Measurements from ENCODE around the gene ZFP3. TPM values are rescaled to one million over a fixed set of nuclear protein-coding genes. Genes with fewer than 3 reads are reported as not detected.

Gene ZFP3
- 1.2 TPM in 2 replicates for total RNA-seq

GRCh38 chr17:5078106-5079028, at the start of gene ZFP3:
TSS of gene ZFP3 (plus strand) at chr17:5078467. CDS start at chr17:5091505, 13,038 bp downstream.

GRCh38 chr17:5035315-5035714, 43.0 kb upstream of the ZFP3 start, which contains the start of gene SLC52A1:
TSS of gene SLC52A1 (minus strand) at chr17:5035426. CDS start at chr17:5034606, 820 bp downstream.

DNA sequence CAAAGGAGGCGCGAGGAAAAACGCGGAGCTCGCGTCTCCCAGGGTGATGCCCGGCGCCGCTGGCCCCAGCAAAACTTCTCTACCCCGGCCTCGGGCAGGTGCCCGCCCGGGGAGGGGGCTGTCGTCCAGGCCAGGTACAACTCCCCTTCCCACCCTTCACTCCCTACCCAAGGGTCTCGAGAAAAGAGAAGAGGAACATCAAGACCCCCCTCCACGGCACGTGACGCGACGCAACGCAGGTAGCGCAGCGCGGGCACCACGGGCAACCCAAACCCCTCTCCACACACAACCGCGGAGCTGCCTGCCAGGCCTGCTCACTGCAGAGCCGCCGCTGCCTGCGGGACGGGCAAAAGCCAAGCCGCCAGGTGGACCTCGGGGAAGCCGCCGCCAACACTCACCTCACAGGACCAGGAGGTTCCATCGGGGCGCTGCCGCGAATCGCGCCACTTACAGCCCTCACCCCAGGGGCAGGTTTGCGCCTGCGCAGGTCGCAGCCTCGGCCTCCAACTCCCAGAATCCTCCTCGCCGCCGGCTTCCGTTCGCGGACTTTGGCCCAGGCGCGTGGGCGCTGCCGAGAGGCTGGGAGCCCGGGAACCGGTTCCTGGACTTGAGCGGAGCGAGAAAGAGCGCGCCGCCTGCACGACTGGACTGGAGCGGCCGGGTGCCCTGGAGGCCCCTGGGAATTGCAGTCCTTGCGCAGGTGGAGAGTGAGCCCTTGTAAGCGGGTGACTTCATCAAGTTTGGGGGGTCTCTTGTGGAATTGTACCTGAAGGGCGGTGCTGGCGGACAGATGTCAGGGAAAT, 33.3 kb downstream of the ZFP3 start, which contains the start of gene ZNF232:
Gene ZNF232 (minus strand): TSS at position 477 of the 803 bp plus-strand sequence. CDS start 56 bp downstream, at position 421.

GRCh38 chr17:5115673-5116651, 37.7 kb downstream of the ZFP3 start, which contains the start of gene USP6:
TSS of gene USP6 (plus strand) at chr17:5116032. CDS start at chr17:5130368, 14,336 bp downstream.

Other genes starting within 250 kb of the ZFP3 start
- 30.9 and 68.0 TPM in 2 replicates for gene MINK1, start 245.1 kb upstream of the ZFP3 start, total RNA-seq
- gene C17orf107, start 178.9 kb upstream of the ZFP3 start, total RNA-seq = 6.8 and 7.8 TPM in 2 replicates
- 0.23 and 0.30 TPM in 2 replicates for gene CHRNE, start 175.4 kb upstream of the ZFP3 start, total RNA-seq
- gene GP1BA, start 146.2 kb upstream of the ZFP3 start, total RNA-seq = not detected in 2 replicates
- gene SLC25A11, start 138.4 kb upstream of the ZFP3 start, total RNA-seq = 54.8 and 63.0 TPM in 2 replicates
- gene RNF167, start 138.2 kb upstream of the ZFP3 start, total RNA-seq = 16.9 and 20.9 TPM in 2 replicates
- 673 and 683 TPM in 2 replicates for gene PFN1, start 129.9 kb upstream of the ZFP3 start, total RNA-seq
- 4.9 and 5.0 TPM in 2 replicates for gene ENO3, start 127.3 kb upstream of the ZFP3 start, total RNA-seq
- 45.8 and 52.9 TPM in 2 replicates for gene SPAG7, start 110.7 kb upstream of the ZFP3 start, total RNA-seq
- gene CAMTA2, start 90.8 kb upstream of the ZFP3 start, total RNA-seq = 7.1 and 13.0 TPM in 2 replicates
- gene INCA1, start 80.9 kb upstream of the ZFP3 start, total RNA-seq = 0.18 TPM in 1 of 2 replicates, not detected in the other
- gene KIF1C, start 80.5 kb upstream of the ZFP3 start, total RNA-seq = 43.9 and 82.4 TPM in 2 replicates
- gene SLC52A1, start 43.0 kb upstream of the ZFP3 start, total RNA-seq = under 0.01 TPM in 1 of 2 replicates, not detected in the other
- gene ZNF232, start 33.4 kb downstream of the ZFP3 start, total RNA-seq = 4.1 and 5.3 TPM in 2 replicates
- under 0.01 and 0.05 TPM in 2 replicates for gene USP6, start 37.6 kb downstream of the ZFP3 start, total RNA-seq
- gene ZNF594, start 113.4 kb downstream of the ZFP3 start, total RNA-seq = 7.8 and 8.3 TPM in 2 replicates
- not detected in 2 replicates for gene SCIMP, start 156.4 kb downstream of the ZFP3 start, total RNA-seq
- 55.2 and 70.9 TPM in 2 replicates for gene RABEP1, start 203.8 kb downstream of the ZFP3 start, total RNA-seq

Data from smooth muscle cell of the umbilical artery (primary cell).